Breast epithelium (tissue), 4 donors: ENCODE results near the gene CBS. TPM values are rescaled to one million over a fixed set of nuclear protein-coding genes. Genes with fewer than 3 reads are reported as not detected.

ENCODE experiments used
- DNase-seq, 2 donors: peaks; one replicate each; pipeline ENCODE4 v3.0.0-alpha.2; 2019; ENCODE audit warnings: low spot score in 2 of 2
- H3K27ac ChIP-seq, 2 donors: fragments of 200-600 bp; sonication (generic) in 1 of 2; one replicate each; pipeline ENCODE4 v1.5.1; 2016 to 2019; ENCODE audit warnings: mild to moderate bottlenecking in 1 of 2
- H3K27me3 ChIP-seq, 2 donors: fragments of 200-600 bp; sonication (generic) in 1 of 2; one replicate each; pipeline versions ENCODE4 v1.5.1 to v1.6.0; 2017 to 2019; ENCODE audit warnings: control low read depth in 1 of 2, mild to moderate bottlenecking in 1 of 2
- H3K36me3 ChIP-seq: fragments of 200-600 bp; one replicate; pipeline ENCODE4 v1.5.1; 2019
- H3K4me1 ChIP-seq, 2 donors: fragments of 200-600 bp; sonication (generic); one replicate each; pipeline ENCODE4 v1.5.1; 2016 to 2019; ENCODE audit warnings: control low read depth in 1 of 2
- H3K4me3 ChIP-seq, 3 donors: fragments of 200-600 bp; sonication (generic); 1 replicate in 2 of 3; 2 replicates in 1 of 3; pipeline ENCODE4 v1.5.1; 2016 to 2019; ENCODE audit warnings: mild to moderate bottlenecking in 3 of 3, moderate library complexity in 2 of 3
- H3K9me3 ChIP-seq, 2 donors: fragments of 200-600 bp; sonication (generic) in 1 of 2; one replicate each; pipeline ENCODE4 v1.5.1; 2016 to 2019; ENCODE audit warnings: control low read depth in 1 of 2
- CTCF ChIP-seq, 3 donors: fragments of 450-650 bp; IDR thresholded peaks; one replicate each; pipeline ENCODE4 v1.5.1; 2016 to 2017; ENCODE audit warnings: antibody characterized with exemption in 3 of 3, mild to moderate bottlenecking in 3 of 3, moderate library complexity in 3 of 3
- POLR2A ChIP-seq: fragments of 450-650 bp; IDR thresholded peaks from one replicate; pipeline ENCODE4 v1.6.1; 2016; ENCODE audit warnings: antibody characterized with exemption, mild to moderate bottlenecking, moderate library complexity
- POLR2AphosphoS5 ChIP-seq, 3 donors: sonication (generic); formaldehyde crosslinking; IDR thresholded peaks; one replicate each; pipeline ENCODE4 v1.6.1; 2017; ENCODE audit warnings: antibody characterized with exemption in 3 of 3
- intact Hi-C: fragments of 100-400 bp; cut with DNase I; formaldehyde crosslinking; loops from one replicate; pipeline ENCODE4 v1.15.1; 2023; ENCODE audit warnings: low total_unique reads
- total RNA-seq, 3 donors: library from RNA; depleted of rRNA; stranded (reverse); fragments of >200 nt; gene quantifications; one replicate each; pipeline ENCODE4 v1.1.0, GENCODE V29; 2016

The CBS gene
- total RNA-seq, 3 donors from 2014 or later, result 5.4 to 27.2 (median 6.9) TPM

- no peak overlapping the region for H3K27ac ChIP-seq
- DNase-seq, result no peak
- TF ChIP-seq CTCF (IDR thresholded peaks at IDR 0.05) (no peak), POLR2A (no peak), POLR2AphosphoS5 (IDR thresholded peaks at IDR 0.05) (no peak)
- intact Hi-C loops, result no loop called here
- H3K36me3 ChIP-seq, result no peaks in the 10 kb centered on the region
- no peak overlapping the region for H3K4me3 ChIP-seq
- H3K9me3 ChIP-seq, result no peaks in the 10 kb centered on the region
- no peaks in the 10 kb centered on the region for H3K27me3 ChIP-seq
- H3K4me1 ChIP-seq, result no peaks in the 10 kb centered on the region
These were observed 49.9 kb downstream of the CBS start for GRCh38 chr21:43025636-43026180.

- no peak for DNase-seq
- Histone ChIP-seq H3K27me3 (no peaks in the 10 kb centered on the region), H3K4me3 (no peak overlapping the region), H3K9me3 (no peaks in the 10 kb centered on the region), H3K4me1 (no peaks in the 10 kb centered on the region), H3K27ac (no peak overlapping the region), H3K36me3 (no peaks in the 10 kb centered on the region)
- intact Hi-C loops, result no loop called here
- no peak for TF ChIP-seq POLR2A
- TF ChIP-seq CTCF (IDR thresholded peaks at IDR 0.05), result no peak
- no peak for TF ChIP-seq POLR2AphosphoS5 (IDR thresholded peaks at IDR 0.05)
These were observed 51.0 kb downstream of the CBS start for GRCh38 chr21:43024439-43025136.

- TF ChIP-seq CTCF (IDR thresholded peaks at IDR 0.05), result no peak
- no peak for TF ChIP-seq POLR2AphosphoS5 (IDR thresholded peaks at IDR 0.05)
- no peak for TF ChIP-seq POLR2A
- no peaks in the 10 kb centered on the region for H3K27me3 ChIP-seq
- DNase-seq, result no peak
- no peaks in the 10 kb centered on the region for H3K4me1 ChIP-seq
- H3K36me3 ChIP-seq, result no peaks in the 10 kb centered on the region
- H3K27ac ChIP-seq, result no peak overlapping the region
- H3K4me3 ChIP-seq, result no peak overlapping the region
- no peaks in the 10 kb centered on the region for H3K9me3 ChIP-seq
- intact Hi-C loops, result no loop called here
These were observed 52.5 kb downstream of the CBS start for GRCh38 chr21:43023175-43023574.

- Histone ChIP-seq H3K4me1 (no peaks in the 10 kb centered on the region), H3K27me3 (no peaks in the 10 kb centered on the region), H3K36me3 (no peaks in the 10 kb centered on the region), H3K4me3 (no peak overlapping the region), H3K9me3 (no peaks in the 10 kb centered on the region), H3K27ac (no peak overlapping the region)
- intact Hi-C loops, result no loop called here
- no peak for TF ChIP-seq POLR2AphosphoS5 (IDR thresholded peaks at IDR 0.05)
- no peak for DNase-seq
These were observed 53.7 kb downstream of the CBS start for GRCh38 chr21:43021756-43022600.

- no peaks in the 10 kb centered on the region for H3K27me3 ChIP-seq
- no peaks in the 10 kb centered on the region for H3K4me1 ChIP-seq
- H3K27ac ChIP-seq, result no peak overlapping the region
- H3K36me3 ChIP-seq, result no peaks in the 10 kb centered on the region
- DNase-seq, result no peak
- no peak overlapping the region for H3K4me3 ChIP-seq
- TF ChIP-seq CTCF (IDR thresholded peaks at IDR 0.05) (no peak), POLR2AphosphoS5 (IDR thresholded peaks at IDR 0.05) (no peak), POLR2A (no peak)
- no peaks in the 10 kb centered on the region for H3K9me3 ChIP-seq
- intact Hi-C loops, result no loop called here
These were observed 54.4 kb downstream of the CBS start for GRCh38 chr21:43021191-43021590.
